SK-N-SH (cell line): ENCODE measurements around the gene CHRM4.

ENCODE experiments used
- EP300 ChIP-seq, 2 experiments: IDR thresholded peaks; 2 replicates each; pipeline versions ENCODE4 v1.4.0 to v1.6.1; 2012; ENCODE audit warnings: borderline replicate concordance in 1 of 2, low read depth in 1 of 2, low read length in 1 of 2
- MXI1 ChIP-seq: IDR thresholded peaks from 2 replicates; pipeline ENCODE4 v1.6.1; 2012; ENCODE audit warnings: mild to moderate bottlenecking, low read depth, low read length, improper control_type of control experiment
- RFX5 ChIP-seq: IDR thresholded peaks from 2 replicates; pipeline ENCODE4 v1.6.1; 2012; ENCODE audit warnings: mild to moderate bottlenecking, improper control_type of control experiment, low read length
- SMC3 ChIP-seq: IDR thresholded peaks from 2 replicates; pipeline ENCODE4 v1.6.1; 2012; ENCODE audit warnings: low read depth, low read length, improper control_type of control experiment
- TF ChIP-seq, protein P1 (sequence below): fragments of 200-600 bp; sonication (generic); IDR thresholded peaks from 2 replicates; pipeline ENCODE4 v1.6.1; 2017; ENCODE audit warnings: antibody characterized with exemption, mild to moderate bottlenecking, moderate library complexity
- TF ChIP-seq, protein P2 (sequence below): IDR thresholded peaks from 2 replicates; pipeline ENCODE4 v1.4.0; 2012; ENCODE audit warnings: low read depth, borderline replicate concordance

DNA sequence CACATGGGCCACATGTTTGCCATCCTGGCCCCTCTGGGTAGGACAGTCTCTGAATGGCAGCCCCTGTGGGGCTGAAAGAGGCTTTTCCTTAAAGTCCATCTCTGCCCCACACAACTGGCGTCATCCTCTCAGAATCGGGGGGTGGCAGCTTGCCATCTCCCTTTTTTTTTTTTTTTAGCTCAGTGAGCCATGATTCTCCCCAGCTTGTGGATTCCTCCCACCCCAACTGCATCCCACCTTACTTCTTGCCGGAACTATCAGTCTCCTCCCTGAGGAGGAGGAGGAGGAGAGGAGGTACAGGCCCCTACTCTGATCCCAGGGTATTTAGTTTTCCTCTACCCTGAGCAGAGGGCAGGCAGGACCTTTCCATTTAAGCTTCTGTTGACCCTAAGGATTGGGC, 40.9 kb downstream of the CHRM4 start:
- TF ChIP-seq, protein P1, sequence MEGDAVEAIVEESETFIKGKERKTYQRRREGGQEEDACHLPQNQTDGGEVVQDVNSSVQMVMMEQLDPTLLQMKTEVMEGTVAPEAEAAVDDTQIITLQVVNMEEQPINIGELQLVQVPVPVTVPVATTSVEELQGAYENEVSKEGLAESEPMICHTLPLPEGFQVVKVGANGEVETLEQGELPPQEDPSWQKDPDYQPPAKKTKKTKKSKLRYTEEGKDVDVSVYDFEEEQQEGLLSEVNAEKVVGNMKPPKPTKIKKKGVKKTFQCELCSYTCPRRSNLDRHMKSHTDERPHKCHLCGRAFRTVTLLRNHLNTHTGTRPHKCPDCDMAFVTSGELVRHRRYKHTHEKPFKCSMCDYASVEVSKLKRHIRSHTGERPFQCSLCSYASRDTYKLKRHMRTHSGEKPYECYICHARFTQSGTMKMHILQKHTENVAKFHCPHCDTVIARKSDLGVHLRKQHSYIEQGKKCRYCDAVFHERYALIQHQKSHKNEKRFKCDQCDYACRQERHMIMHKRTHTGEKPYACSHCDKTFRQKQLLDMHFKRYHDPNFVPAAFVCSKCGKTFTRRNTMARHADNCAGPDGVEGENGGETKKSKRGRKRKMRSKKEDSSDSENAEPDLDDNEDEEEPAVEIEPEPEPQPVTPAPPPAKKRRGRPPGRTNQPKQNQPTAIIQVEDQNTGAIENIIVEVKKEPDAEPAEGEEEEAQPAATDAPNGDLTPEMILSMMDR = no peak
- TF ChIP-seq MXI1 (no peak), RFX5 (no peak), SMC3 (no peak), EP300 (IDR thresholded peaks at IDR 0.05; ENCODE audit: borderline replicate concordance in 1 of 2, low read depth in 1 of 2, low read length in 1 of 2) (no peak)
- TF ChIP-seq, protein P2, sequence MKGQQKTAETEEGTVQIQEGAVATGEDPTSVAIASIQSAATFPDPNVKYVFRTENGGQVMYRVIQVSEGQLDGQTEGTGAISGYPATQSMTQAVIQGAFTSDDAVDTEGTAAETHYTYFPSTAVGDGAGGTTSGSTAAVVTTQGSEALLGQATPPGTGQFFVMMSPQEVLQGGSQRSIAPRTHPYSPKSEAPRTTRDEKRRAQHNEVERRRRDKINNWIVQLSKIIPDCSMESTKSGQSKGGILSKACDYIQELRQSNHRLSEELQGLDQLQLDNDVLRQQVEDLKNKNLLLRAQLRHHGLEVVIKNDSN = no peak
